GM12873 (cell line): ENCODE data around the gene TNFRSF13B.

Source experiments
- TF ChIP-seq, protein P1 (sequence below): IDR thresholded peaks from 2 replicates; pipeline ENCODE4 v1.5.1; 2012; ENCODE audit warnings: low read depth, mild to moderate bottlenecking, moderate library complexity, low read length, control low read depth; ENCODE audit not compliant: insufficient read depth; ENCODE audit errors: missing control alignments

The TNFRSF13B gene

DNA sequence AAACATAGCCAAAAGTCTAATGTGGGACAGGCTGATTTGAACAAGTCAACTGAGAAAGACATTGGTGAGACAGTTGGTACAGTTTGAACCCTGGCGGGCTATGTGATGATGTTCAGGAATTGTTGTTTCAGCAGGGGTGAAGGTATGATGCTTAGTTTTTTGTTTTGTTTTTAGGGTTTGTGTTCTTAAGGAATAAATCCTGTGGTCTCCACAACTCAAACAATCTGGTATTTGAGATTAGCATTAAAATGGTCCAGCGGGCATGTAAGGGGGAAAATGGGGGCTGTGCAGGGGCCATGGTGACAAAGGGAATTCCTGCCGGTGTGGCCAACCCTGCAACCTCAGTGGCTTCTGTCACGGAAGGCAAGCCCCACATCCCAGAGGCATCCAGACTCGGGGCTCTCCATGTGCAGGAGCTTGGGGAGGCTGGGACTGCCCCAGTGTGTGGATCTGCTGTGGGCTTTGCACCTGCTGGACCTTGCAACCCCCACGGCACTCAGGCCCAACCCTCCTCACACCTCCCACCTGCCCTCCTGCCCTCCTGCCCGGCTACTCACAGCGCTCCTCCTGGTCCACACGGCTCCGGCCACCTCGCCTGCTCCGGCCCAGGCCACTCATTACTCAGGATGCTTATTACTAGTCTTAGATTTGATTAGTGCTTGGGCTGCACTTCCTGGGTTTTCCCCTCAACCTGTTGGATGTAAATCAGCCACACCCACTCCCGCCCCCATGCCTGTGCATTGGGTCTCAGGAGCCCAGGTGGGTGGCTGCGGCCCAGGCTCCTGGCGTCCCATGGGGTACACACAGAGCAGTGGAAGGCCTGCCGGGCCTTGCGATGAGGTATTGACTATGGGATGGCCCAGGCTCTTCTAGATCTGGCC is at the start of gene TNFRSF13B:
TNFRSF13B (minus strand) TSS at position 661 of the 881 bp plus-strand sequence; CDS start at position 618, 43 bp downstream.
- TF ChIP-seq, protein P1, sequence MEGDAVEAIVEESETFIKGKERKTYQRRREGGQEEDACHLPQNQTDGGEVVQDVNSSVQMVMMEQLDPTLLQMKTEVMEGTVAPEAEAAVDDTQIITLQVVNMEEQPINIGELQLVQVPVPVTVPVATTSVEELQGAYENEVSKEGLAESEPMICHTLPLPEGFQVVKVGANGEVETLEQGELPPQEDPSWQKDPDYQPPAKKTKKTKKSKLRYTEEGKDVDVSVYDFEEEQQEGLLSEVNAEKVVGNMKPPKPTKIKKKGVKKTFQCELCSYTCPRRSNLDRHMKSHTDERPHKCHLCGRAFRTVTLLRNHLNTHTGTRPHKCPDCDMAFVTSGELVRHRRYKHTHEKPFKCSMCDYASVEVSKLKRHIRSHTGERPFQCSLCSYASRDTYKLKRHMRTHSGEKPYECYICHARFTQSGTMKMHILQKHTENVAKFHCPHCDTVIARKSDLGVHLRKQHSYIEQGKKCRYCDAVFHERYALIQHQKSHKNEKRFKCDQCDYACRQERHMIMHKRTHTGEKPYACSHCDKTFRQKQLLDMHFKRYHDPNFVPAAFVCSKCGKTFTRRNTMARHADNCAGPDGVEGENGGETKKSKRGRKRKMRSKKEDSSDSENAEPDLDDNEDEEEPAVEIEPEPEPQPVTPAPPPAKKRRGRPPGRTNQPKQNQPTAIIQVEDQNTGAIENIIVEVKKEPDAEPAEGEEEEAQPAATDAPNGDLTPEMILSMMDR, result no peak

GRCh38 chr17:17021194-17021863 is 49.4 kb upstream of the TNFRSF13B start:
- TF ChIP-seq, protein P1, result no peak

GRCh38 chr17:17020821-17021193 is 48.9 kb upstream of the TNFRSF13B start:
- TF ChIP-seq, protein P1, result no peak

DNA sequence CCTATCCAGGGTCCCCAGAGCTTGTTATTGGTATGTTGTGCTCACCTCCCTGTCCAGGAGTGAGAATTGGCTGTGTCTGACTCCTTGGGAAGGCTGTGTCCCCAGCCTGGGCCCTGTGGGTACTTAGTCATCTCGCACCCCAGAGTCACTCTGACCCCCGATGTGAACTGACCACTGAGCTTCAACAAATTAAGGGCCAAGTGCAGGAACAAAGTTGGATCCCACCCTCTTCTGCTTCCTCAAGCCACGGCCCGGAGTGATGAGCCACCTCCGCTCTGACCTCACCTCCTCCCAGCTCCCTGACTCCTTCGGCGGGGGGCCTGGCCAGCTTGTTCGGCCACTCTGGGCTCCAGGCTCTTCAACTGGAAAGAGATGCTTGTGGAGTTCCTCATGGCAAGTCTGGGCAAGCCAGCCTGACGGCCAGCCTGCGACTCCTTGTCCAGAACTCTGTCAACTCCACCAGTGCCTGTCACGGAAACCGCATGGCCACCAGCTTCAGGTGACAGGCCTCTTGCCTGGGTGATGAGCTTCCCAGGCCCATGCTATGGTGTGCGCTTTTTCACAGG is 48.1 kb upstream of the TNFRSF13B start:
- TF ChIP-seq, protein P1, result no peak

- TF ChIP-seq, protein P1, result no peak
These were observed 47.5 kb upstream of the TNFRSF13B start for GRCh38 chr17:17019430-17019762.

DNA sequence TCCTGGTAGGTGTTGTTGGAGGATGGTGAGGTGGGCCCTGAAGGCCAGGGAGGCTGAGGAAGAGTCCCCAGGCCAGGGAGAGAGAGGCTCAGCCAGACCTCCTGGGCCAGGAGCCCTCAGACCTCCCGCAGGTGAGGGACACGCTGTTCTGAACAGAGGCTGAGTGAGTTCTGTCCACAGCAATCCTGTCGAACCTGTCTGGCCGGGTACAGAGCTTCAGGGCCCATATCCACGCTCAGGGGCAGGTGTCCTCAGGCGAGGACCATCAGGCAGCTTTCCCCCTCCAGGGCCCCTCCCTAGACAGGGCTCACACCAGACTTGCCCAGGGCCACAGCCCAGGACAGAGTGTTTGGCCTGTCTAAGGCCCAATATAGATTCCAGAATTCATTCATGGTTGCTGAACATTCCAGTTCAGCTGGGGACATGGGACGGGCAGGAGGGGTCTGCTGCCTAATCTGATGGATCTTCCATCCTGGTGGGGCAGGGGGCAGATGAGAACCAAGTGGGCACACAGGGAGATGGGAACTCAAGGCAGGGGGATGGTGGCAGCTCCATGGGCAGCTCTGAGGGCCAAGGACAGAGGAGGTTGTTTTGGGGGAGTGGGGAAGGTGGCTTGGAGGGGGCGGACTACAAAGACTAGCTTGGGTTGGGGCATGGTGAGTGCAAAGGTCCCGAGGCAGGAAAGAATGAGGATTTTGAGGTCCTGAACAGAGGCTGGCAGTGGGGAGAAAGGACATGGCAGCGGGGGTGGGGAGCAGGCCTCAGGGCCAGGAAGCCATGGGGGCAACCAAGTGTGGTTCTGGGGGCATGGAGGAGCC is 46.9 kb upstream of the TNFRSF13B start:
- TF ChIP-seq, protein P1, result no peak
